PC-9 (cell line): ENCODE data around the gene DAAM2.

Source experiments
- CTCF ChIP-seq: fragments of 200-600 bp; sonication (generic); conservative IDR thresholded peaks from 2 replicates; pipeline ENCODE4 v1.6.1; 2017; ENCODE audit warnings: mixed run types, antibody characterized with exemption, mild to moderate bottlenecking, moderate library complexity
- EZH2 ChIP-seq: fragments of 200-600 bp; sonication (generic); IDR thresholded peaks from 2 replicates; pipeline ENCODE4 v1.8.0; 2017; ENCODE audit warnings: antibody characterized with exemption, low read depth

- TF ChIP-seq CTCF (no peak), EZH2 (no peak)
Measured at GRCh38 chr6:39812853-39813533, 20.8 kb downstream of the DAAM2 start.
